ENCODE results near the gene TPD52L1. TPM values are rescaled to one million over a fixed set of nuclear protein-coding genes. Genes with fewer than 3 reads are reported as not detected.
"Not testable (repeated sequence)": the region's sequence is repeated elsewhere in the genome, so short reads cannot be mapped to it uniquely, and the experiment has no call there.

Gene TPD52L1
- total and polyA plus RNA-seq, 5 donors from 2014 or later: 0.40 to 0.76 (median 0.53) TPM; not detected in 1

DNA sequence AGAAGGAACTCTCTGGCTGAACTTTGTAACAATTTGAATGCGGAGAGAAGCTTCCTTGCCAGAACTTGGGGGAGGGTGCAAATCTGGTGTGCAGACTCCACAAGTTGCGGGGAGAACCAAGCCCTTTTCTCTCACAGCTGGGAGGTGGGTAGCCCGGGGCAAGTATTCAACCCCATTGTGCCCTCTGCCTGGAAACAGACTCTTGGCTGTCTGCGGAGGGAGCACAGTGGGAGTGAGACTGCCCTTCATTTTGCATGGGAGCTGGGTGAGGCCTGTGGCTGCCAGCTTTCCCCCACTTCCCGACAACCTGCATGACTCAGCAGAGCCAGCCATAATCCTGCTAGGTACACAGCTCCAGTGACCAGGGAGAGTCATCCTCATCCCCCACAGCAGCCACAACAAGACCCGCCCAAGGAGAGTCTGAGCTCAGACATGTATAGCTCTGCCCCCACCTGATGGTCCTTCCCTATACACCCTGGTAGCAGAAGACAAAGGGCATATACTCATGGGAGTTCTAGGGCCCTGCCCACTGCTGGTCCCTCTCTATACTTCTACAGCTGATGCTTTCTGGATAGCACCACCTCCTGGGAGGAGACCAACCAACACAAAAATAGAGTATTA, 29.4 kb upstream of the TPD52L1 start:
- Histone ChIP-seq H3K27me3 (ENCODE audit: control insufficient read depth, insufficient read depth, low read length) (no peaks in the 10 kb centered on the region), H3K4me3 (ENCODE audit: low read depth, low read length) (no peak overlapping the region), H3K36me3 (ENCODE audit: control insufficient read depth, insufficient read depth, low read length) (no peaks in the 10 kb centered on the region), H3K9me3 (ENCODE audit: control insufficient read depth in 2 of 2, low read length in 2 of 2) (no peaks in the 10 kb centered on the region), H3K27ac (ENCODE audit: insufficient read depth, low read length, poor library complexity, severe bottlenecking) (no peak overlapping the region), H3K4me1 (ENCODE audit: control insufficient read depth, insufficient read depth, low read length, poor library complexity, severe bottlenecking) (no peaks in the 10 kb centered on the region)
- H3K4me3 Mint-ChIP-seq: no peak overlapping the region
- no peak overlapping the region for H3K27ac Mint-ChIP-seq
- H3K27me3 Mint-ChIP-seq: peaks cover 2% of the 10 kb centered on the region
- peaks cover 0 to 8% (median 0%) of the 10 kb centered on the region in 7 donors for H3K9me3 Mint-ChIP-seq
- no peaks in the 10 kb centered on the region for H3K4me1 Mint-ChIP-seq
- H3K36me3 Mint-ChIP-seq: no peaks in the 10 kb centered on the region
- DNase-seq: no peak
- ATAC-seq (ENCODE audit: low read depth in 2 of 2): no peak

DNA sequence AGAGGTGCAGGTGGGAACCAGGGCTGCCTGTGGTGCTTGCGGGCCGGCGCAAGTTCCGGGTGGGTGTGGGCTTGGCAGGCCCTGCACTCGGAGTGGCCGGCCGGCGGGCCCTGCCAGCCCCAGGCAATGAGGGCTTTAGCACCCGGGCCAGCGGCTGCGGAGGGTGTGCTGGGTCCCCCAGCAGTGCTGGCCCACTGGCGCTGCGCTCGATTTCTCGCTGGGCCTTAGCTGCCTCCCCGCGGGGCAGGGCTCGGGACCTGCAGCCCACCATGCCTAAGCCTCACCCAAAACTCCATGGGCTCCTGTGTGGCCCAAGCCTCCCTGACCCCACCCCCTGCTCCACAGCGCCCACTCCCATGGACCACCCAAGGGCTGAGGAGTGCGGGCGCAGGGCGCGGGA, 27.7 kb upstream of the TPD52L1 start:
- H3K4me3 ChIP-seq (ENCODE audit: low read depth, low read length); H3K4me1 ChIP-seq (ENCODE audit: control insufficient read depth, insufficient read depth, low read length, poor library complexity, severe bottlenecking); H3K9me3 ChIP-seq (ENCODE audit: control insufficient read depth in 2 of 2, low read length in 2 of 2); H3K36me3 Mint-ChIP-seq; H3K27me3 ChIP-seq (ENCODE audit: control insufficient read depth, insufficient read depth, low read length); H3K27me3 Mint-ChIP-seq; H3K4me3 Mint-ChIP-seq; H3K4me1 Mint-ChIP-seq; H3K27ac ChIP-seq (ENCODE audit: insufficient read depth, low read length, poor library complexity, severe bottlenecking); H3K36me3 ChIP-seq (ENCODE audit: control insufficient read depth, insufficient read depth, low read length); H3K27ac Mint-ChIP-seq; H3K9me3 Mint-ChIP-seq; ATAC-seq (ENCODE audit: low read depth in 2 of 2); DNase-seq: not testable (repeated sequence)

DNA sequence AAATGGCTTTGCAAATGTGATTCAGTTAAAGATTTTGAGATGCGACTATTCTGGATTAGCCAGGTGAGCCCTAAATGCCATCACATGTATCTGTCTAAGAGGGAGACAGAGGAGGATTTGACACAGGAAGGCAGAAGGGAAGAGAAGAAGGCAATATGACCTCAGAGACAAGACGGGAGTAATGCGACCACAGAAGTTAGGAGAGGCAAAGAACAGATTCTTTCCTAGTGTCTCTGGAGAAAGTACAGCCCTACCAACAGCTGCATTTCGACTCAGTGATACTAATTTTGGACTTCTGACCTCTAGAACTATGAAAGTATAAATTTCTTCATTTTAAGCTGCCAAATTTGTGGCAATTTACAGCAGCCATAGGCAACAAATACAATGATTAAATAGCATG, 24.2 kb upstream of the TPD52L1 start:
- ATAC-seq (ENCODE audit: low read depth in 2 of 2) (no peak), DNase-seq (no peak)
- H3K36me3 ChIP-seq (ENCODE audit: control insufficient read depth, insufficient read depth, low read length): no peaks in the 10 kb centered on the region
- no peak overlapping the region for H3K4me3 ChIP-seq (ENCODE audit: low read depth, low read length)
- Mint-ChIP-seq H3K27me3 (peaks cover 5% of the 10 kb centered on the region), H3K4me1 (no peaks in the 10 kb centered on the region), H3K4me3 (no peak overlapping the region), H3K36me3 (no peaks in the 10 kb centered on the region), H3K27ac (no peak overlapping the region), H3K9me3 (peaks cover 0 to 6% (median 0%) of the 10 kb centered on the region in 7 donors)
- no peak overlapping the region for H3K27ac ChIP-seq (ENCODE audit: insufficient read depth, low read length, poor library complexity, severe bottlenecking)
- H3K27me3 ChIP-seq (ENCODE audit: control insufficient read depth, insufficient read depth, low read length): no peaks in the 10 kb centered on the region
- no peaks in the 10 kb centered on the region for H3K4me1 ChIP-seq (ENCODE audit: control insufficient read depth, insufficient read depth, low read length, poor library complexity, severe bottlenecking)
- H3K9me3 ChIP-seq (ENCODE audit: control insufficient read depth in 2 of 2, low read length in 2 of 2): no peaks in the 10 kb centered on the region

DNA sequence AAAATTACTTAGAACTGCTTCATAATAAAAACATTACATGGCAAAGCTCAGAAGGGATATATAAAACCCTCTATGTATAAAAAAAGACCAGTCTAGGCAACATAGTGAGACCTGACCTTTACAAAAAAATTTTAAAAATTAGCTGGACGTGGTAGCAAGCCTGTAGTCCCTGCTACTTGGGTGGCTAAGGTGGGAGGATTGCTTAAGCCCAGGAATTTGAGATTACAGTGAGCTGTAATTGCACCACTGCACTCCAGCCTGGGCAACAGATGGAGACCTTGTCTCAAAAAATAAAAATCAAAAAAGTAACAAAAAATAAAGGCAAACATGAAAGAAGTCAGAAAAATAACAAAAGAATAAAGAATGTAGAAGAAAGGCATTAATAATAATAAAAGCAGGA, 21.5 kb upstream of the TPD52L1 start:
- H3K36me3 Mint-ChIP-seq: no peaks in the 10 kb centered on the region
- no peak overlapping the region for H3K4me3 Mint-ChIP-seq
- no peak overlapping the region for H3K27ac Mint-ChIP-seq
- peaks cover 0 to 2% (median 0%) of the 10 kb centered on the region in 7 donors for H3K9me3 Mint-ChIP-seq
- Histone ChIP-seq H3K36me3 (ENCODE audit: control insufficient read depth, insufficient read depth, low read length) (no peaks in the 10 kb centered on the region), H3K27ac (ENCODE audit: insufficient read depth, low read length, poor library complexity, severe bottlenecking) (no peak overlapping the region), H3K9me3 (ENCODE audit: control insufficient read depth in 2 of 2, low read length in 2 of 2) (no peaks in the 10 kb centered on the region), H3K4me3 (ENCODE audit: low read depth, low read length) (no peak overlapping the region), H3K4me1 (ENCODE audit: control insufficient read depth, insufficient read depth, low read length, poor library complexity, severe bottlenecking) (no peaks in the 10 kb centered on the region), H3K27me3 (ENCODE audit: control insufficient read depth, insufficient read depth, low read length) (no peaks in the 10 kb centered on the region)
- no peak for ATAC-seq (ENCODE audit: low read depth in 2 of 2)
- DNase-seq: no peak
- H3K4me1 Mint-ChIP-seq: no peaks in the 10 kb centered on the region
- peaks cover 5% of the 10 kb centered on the region for H3K27me3 Mint-ChIP-seq

DNA sequence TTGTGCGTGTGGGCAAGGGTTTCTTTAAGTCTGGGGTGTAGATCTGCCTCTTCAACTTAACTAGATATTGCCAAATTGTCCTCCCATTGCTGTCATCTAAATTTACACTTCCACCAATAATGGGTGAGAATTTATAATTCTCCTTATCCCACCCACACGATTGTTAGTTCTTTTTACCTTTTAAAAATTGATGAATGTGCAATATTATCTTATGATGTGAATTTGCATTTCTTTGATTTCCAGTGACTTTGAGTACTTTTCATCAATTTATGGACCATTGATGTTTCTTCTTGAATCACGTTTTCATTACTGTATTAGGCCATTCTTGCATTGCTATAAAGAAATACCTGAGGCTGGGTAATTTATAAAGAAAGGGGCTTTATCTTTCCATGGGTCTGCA, 17.2 kb upstream of the TPD52L1 start:
- Histone ChIP-seq H3K4me1 (ENCODE audit: control insufficient read depth, insufficient read depth, low read length, poor library complexity, severe bottlenecking) (no peaks in the 10 kb centered on the region), H3K36me3 (ENCODE audit: control insufficient read depth, insufficient read depth, low read length) (no peaks in the 10 kb centered on the region), H3K27ac (ENCODE audit: insufficient read depth, low read length, poor library complexity, severe bottlenecking) (no peak overlapping the region), H3K4me3 (ENCODE audit: low read depth, low read length) (no peak overlapping the region), H3K9me3 (ENCODE audit: control insufficient read depth in 2 of 2, low read length in 2 of 2) (no peaks in the 10 kb centered on the region), H3K27me3 (ENCODE audit: control insufficient read depth, insufficient read depth, low read length) (no peaks in the 10 kb centered on the region)
- peaks cover 0 to 2% (median 0%) of the 10 kb centered on the region in 7 donors for H3K9me3 Mint-ChIP-seq
- H3K36me3 Mint-ChIP-seq: no peaks in the 10 kb centered on the region
- no peak for DNase-seq
- H3K4me1 Mint-ChIP-seq: no peaks in the 10 kb centered on the region
- H3K27me3 Mint-ChIP-seq: peaks cover 5% of the 10 kb centered on the region
- no peak overlapping the region for H3K4me3 Mint-ChIP-seq
- ATAC-seq (ENCODE audit: low read depth in 2 of 2): no peak
- no peak overlapping the region for H3K27ac Mint-ChIP-seq

DNA sequence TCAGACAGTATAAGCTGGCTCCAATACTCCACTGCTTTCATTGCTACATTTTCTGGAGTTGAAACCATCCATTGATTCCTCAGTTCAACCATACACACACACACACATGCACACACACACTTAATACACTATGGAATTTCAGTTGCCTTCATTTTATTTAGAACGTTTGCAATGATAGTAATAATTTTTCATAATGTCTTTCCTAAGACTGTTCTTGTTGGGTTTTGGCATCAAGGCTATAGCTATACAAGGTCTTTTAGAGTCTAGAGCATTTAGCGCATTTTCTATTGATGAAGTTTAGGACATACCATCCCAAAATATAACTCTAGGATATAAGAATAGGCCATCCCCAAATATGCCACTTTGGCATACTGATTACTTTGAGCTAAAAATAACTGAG, 15.5 kb upstream of the TPD52L1 start:
- Histone ChIP-seq H3K4me1 (ENCODE audit: control insufficient read depth, insufficient read depth, low read length, poor library complexity, severe bottlenecking) (no peaks in the 10 kb centered on the region), H3K36me3 (ENCODE audit: control insufficient read depth, insufficient read depth, low read length) (no peaks in the 10 kb centered on the region), H3K9me3 (ENCODE audit: control insufficient read depth in 2 of 2, low read length in 2 of 2) (no peaks in the 10 kb centered on the region), H3K4me3 (ENCODE audit: low read depth, low read length) (no peak overlapping the region), H3K27ac (ENCODE audit: insufficient read depth, low read length, poor library complexity, severe bottlenecking) (no peak overlapping the region), H3K27me3 (ENCODE audit: control insufficient read depth, insufficient read depth, low read length) (no peaks in the 10 kb centered on the region)
- ATAC-seq (ENCODE audit: low read depth in 2 of 2) (no peak), DNase-seq (no peak)
- Mint-ChIP-seq H3K27me3 (peaks cover 5% of the 10 kb centered on the region), H3K27ac (no peak overlapping the region), H3K9me3 (peaks cover 0 to 3% (median 0%) of the 10 kb centered on the region in 7 donors), H3K4me3 (no peak overlapping the region), H3K4me1 (no peaks in the 10 kb centered on the region), H3K36me3 (no peaks in the 10 kb centered on the region)

DNA sequence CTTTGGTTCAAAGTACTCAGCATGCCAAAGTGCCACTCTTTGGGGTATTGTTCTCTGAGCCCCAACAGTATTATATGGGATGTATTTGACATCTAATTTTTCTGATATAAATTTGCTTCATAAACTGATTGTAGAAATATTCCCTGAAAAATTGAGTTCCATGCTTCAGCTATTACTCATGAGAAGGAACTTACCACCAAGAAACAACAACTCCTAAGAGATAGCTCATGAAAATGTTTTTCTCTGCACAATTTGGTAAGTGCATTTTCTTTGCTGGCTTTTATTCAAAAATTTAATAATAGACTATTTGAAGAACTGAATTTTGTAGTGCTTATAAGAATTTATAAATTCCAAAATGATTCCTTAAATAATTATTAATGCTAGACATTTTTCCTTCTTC, 12.8 kb upstream of the TPD52L1 start:
- Mint-ChIP-seq H3K36me3 (no peaks in the 10 kb centered on the region), H3K4me1 (no peaks in the 10 kb centered on the region), H3K27ac (no peak overlapping the region), H3K9me3 (peaks cover 0 to 2% (median 0%) of the 10 kb centered on the region in 7 donors), H3K4me3 (no peak overlapping the region), H3K27me3 (peaks cover 5% of the 10 kb centered on the region)
- Histone ChIP-seq H3K4me1 (ENCODE audit: control insufficient read depth, insufficient read depth, low read length, poor library complexity, severe bottlenecking) (no peaks in the 10 kb centered on the region), H3K4me3 (ENCODE audit: low read depth, low read length) (no peak overlapping the region), H3K36me3 (ENCODE audit: control insufficient read depth, insufficient read depth, low read length) (no peaks in the 10 kb centered on the region), H3K27ac (ENCODE audit: insufficient read depth, low read length, poor library complexity, severe bottlenecking) (no peak overlapping the region), H3K27me3 (ENCODE audit: control insufficient read depth, insufficient read depth, low read length) (peaks cover 3% of the 10 kb centered on the region), H3K9me3 (ENCODE audit: control insufficient read depth in 2 of 2, low read length in 2 of 2) (no peaks in the 10 kb centered on the region)
- no peak for DNase-seq
- ATAC-seq (ENCODE audit: low read depth in 2 of 2): no peak

DNA sequence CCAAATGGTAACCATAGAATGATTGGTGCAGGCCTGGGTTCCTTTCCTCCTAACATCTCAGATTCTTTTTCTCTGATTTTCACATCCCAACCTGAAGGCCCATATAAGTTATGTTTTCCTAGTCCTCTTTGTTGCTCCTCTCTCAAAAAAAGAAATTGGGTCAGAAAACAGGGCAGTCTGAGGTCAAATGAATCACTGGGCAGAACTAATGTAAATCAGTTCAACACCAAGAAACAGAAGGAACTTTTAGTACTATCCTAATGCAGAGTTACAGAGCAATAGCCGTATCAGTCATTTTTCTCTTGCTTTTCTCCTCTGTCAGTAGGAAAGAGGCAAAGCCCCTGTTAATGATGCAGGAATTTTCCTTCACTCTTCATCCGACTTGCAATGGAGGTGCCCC, 11.0 kb upstream of the TPD52L1 start:
- Mint-ChIP-seq H3K27me3 (peaks cover 7% of the 10 kb centered on the region), H3K4me1 (no peaks in the 10 kb centered on the region), H3K27ac (no peak overlapping the region)

More for the DNA sequence above, 11.0 kb upstream of the TPD52L1 start:
- Histone ChIP-seq H3K27me3 (ENCODE audit: control insufficient read depth, insufficient read depth, low read length) (peaks cover 3% of the 10 kb centered on the region), H3K36me3 (ENCODE audit: control insufficient read depth, insufficient read depth, low read length) (no peaks in the 10 kb centered on the region), H3K4me1 (ENCODE audit: control insufficient read depth, insufficient read depth, low read length, poor library complexity, severe bottlenecking) (no peaks in the 10 kb centered on the region), H3K27ac (ENCODE audit: insufficient read depth, low read length, poor library complexity, severe bottlenecking) (no peak overlapping the region), H3K9me3 (ENCODE audit: control insufficient read depth in 2 of 2, low read length in 2 of 2) (no peaks in the 10 kb centered on the region), H3K4me3 (ENCODE audit: low read depth, low read length) (no peak overlapping the region)
- no peak for ATAC-seq (ENCODE audit: low read depth in 2 of 2)
- no peak for DNase-seq
- no peaks in the 10 kb centered on the region for H3K36me3 Mint-ChIP-seq
- H3K4me3 Mint-ChIP-seq: no peak overlapping the region
- H3K9me3 Mint-ChIP-seq: peaks cover 0 to 2% (median 0%) of the 10 kb centered on the region in 7 donors
